Pancreas (tissue), 10 donors: ENCODE results near the gene FXYD2. TPM values are rescaled to one million over a fixed set of nuclear protein-coding genes. Genes with fewer than 3 reads are reported as not detected.
A peak's percentile ranks its signal among the peaks of the same experiment; 100 is the strongest.

ENCODE experiments used
- ATAC-seq, 4 donors: fragments of 200-7000 bp; cut with Tn5 transposase; one replicate each; pipeline versions ENCODE4 v1.8.0 to v1.9.1; 2020; ENCODE audit warnings: mild to moderate bottlenecking in 4 of 4, moderate library complexity in 4 of 4
- DNase-seq, 6 donors: peaks; one replicate each; pipeline ENCODE4 v3.0.0-alpha.2; 2020
- FAIRE-seq: peaks from 2 replicates; lab custom pipeline; 2012; peaks lifted over from hg19 to GRCh38; lab: Jason Lieb, UNC
- H3K27ac ChIP-seq, 4 donors: fragments of 200-600 bp; sonication (generic); 1 replicate in 3 of 4; 2 replicates in 1 of 4; pipeline versions ENCODE4 v1.5.0 to v1.8.0; 2020
- H3K27me3 ChIP-seq, 4 donors: fragments of 200-600 bp; one replicate each; pipeline ENCODE4 v1.8.0; 2021
- H3K36me3 ChIP-seq, 3 donors: fragments of 200-600 bp; sonication (generic) in 1 of 3; one replicate each; pipeline versions ENCODE4 v1.5.0 to v1.8.0; 2020 to 2021
- H3K4me1 ChIP-seq, 3 donors: fragments of 200-600 bp; one replicate each; pipeline ENCODE4 v1.8.0; 2021
- H3K4me3 ChIP-seq, 4 donors: fragments of 200-600 bp; sonication (generic) in 2 of 4; one replicate each; pipeline versions ENCODE4 v1.5.0 to v1.8.0; 2020 to 2021
- H3K9me3 ChIP-seq, 4 donors: fragments of 200-600 bp; one replicate each; pipeline ENCODE4 v1.8.0; 2021
- WGBS, 2 donors: extraction: QIAGEN DNeasy Blood & Tissue Kit; methylation state at CpG; one replicate each; pipeline ENCODE4 v1.1.7; 2013; 5-methylcytosine and 5-hydroxymethylcytosine counted together
- intact Hi-C, 3 donors: fragments of 100-400 bp; cut with DNase I; formaldehyde crosslinking; loops; one replicate each; pipeline versions ENCODE4 v1.11.1 to v1.14.2; 2022
- polyA plus RNA-seq, 2 donors: library from polyadenylated mRNA; stranded (reverse); fragments of 200-250 nt; gene quantifications; one replicate each; pipeline ENCODE4 v1.2.3, GENCODE V29; 2013
- total RNA-seq, 6 donors: library from RNA; stranded (reverse); fragmentation: NEBNext Ultra II Directional in 4 of 6; extraction: Animal tissue kit (Norgen Biotek cat#: 25700) in 4 of 6; gene quantifications; one replicate each; pipeline versions ENCODE4 v1.2.1 to v1.2.4, GENCODE V29; 2021 to 2023
- TF ChIP-seq, protein P1 (sequence below), 4 donors: fragments of 200-600 bp; sonication (generic) in 3 of 4; IDR thresholded peaks; one replicate each; pipeline versions ENCODE4 v1.5.0 to v1.8.0; 2021; ENCODE audit warnings: antibody characterized with exemption in 4 of 4
- donor health status: healthy with polysubstance abuse.
- donor health status: DM: no; HTN: no; CAD: no; lungs with moderate emphysema.
- donor health status: DM: no; HTN: no; CAD: no.
- donor health status: control.
- donor health status: control.
- donor health status: Bipolar disorder and iron deficiency.
- donor health status: DM: yes; HTN: yes; CAD: no.
- donor health status: DM: no; HTN: no; CAD: no.
- donor health status: DM: no; HTN: no; CAD: no.
- donor health status: DM: yes; HTN: yes; CAD: no.

FXYD2 gene
- total and polyA plus RNA-seq, 8 donors, result 220 to 2,509 (median 342) TPM

DNA sequence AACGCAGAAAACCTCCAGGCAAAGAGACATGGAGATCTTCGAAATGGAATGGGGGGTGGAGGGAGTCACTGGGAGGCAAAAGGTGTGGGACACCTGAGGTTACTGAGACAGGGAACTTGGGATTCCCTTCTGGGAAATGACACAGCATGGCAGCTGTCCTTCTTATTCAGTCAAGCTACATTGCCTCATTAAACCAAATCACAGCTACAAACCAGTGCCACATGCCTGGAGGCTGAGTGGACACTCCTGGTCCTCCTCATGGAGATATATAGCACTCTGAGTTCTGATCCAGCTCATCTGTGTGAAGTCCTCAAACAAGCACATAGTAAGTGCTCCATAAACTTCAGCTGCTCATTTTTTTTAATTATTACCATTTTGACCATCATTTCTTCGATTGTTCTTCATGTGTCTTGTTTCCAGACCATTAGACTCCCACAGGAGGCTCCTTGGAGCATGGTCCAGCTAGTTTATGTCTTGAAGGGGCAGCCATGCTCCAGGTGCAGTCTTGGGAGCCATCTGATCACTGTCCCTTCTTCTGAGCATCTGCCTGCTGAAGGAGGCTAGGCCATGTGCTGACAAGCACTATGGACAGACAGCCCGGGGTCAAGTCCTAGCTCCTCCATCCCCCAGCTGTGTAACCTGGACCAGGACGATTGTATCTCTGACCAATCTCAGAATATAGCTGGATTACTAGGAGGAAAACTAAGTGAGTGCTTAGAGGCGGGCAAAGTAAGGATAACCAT is 9.7 kb upstream of the FXYD2 start:
- H3K4me3 ChIP-seq, result peak overlapping the region in 2 of 4 donors; percentile 10 to 15
- 68 to 71% methylated on average over 6 of the region's 6 CpGs for WGBS, 2 donors
- TF ChIP-seq, protein P1, sequence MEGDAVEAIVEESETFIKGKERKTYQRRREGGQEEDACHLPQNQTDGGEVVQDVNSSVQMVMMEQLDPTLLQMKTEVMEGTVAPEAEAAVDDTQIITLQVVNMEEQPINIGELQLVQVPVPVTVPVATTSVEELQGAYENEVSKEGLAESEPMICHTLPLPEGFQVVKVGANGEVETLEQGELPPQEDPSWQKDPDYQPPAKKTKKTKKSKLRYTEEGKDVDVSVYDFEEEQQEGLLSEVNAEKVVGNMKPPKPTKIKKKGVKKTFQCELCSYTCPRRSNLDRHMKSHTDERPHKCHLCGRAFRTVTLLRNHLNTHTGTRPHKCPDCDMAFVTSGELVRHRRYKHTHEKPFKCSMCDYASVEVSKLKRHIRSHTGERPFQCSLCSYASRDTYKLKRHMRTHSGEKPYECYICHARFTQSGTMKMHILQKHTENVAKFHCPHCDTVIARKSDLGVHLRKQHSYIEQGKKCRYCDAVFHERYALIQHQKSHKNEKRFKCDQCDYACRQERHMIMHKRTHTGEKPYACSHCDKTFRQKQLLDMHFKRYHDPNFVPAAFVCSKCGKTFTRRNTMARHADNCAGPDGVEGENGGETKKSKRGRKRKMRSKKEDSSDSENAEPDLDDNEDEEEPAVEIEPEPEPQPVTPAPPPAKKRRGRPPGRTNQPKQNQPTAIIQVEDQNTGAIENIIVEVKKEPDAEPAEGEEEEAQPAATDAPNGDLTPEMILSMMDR (IDR thresholded peaks at IDR 0.05), result no peak
- H3K27ac ChIP-seq, result peak overlapping the region; percentile 70 to 89 (median 82)
- intact Hi-C loops, result no loop called here
- H3K36me3 ChIP-seq, result no peaks in the 10 kb centered on the region
- no peaks in the 10 kb centered on the region for H3K27me3 ChIP-seq
- peak in 2 of 6 donors; percentile 10 to 11 for DNase-seq
- peak in 1 of 4 donors; percentile 1 for ATAC-seq
- H3K4me1 ChIP-seq, result peaks cover 8 to 19% (median 12%) of the 10 kb centered on the region in 3 donors
- H3K9me3 ChIP-seq, result no peaks in the 10 kb centered on the region
- FAIRE-seq, result no peak

DNA sequence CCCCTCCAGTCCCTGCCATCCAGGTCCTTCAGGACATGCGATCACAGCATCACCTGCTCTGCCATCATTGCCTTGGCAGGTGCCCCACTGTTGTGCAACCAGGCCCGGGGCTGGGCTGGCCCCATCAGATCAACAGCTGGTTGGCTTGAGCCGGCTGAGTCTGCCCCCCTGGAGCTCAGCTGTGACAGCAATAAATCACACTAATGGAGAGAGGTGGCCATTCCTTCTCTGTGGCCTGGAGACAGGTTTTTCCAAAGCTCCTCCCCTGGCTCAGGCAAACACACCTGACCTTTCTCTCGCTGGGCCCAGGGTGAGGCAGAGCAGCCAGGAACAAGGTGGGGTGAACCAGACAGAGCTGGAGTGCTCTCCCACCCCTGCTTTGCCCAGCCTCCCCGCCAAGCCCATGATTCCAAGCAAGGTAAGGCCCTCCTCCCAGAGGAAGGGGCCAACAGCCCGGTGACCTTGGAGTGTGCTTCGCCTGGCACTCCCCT is 8.9 kb upstream of the FXYD2 start:
- 9 to 11% methylated on average over 7 of the region's 7 CpGs for WGBS, 2 donors
- FAIRE-seq, result no peak
- Histone ChIP-seq H3K27me3 (no peaks in the 10 kb centered on the region), H3K27ac (peak overlapping the region; percentile 70 to 89 (median 82)), H3K9me3 (no peaks in the 10 kb centered on the region), H3K4me3 (peak overlapping the region in 1 of 4 donors; percentile 15), H3K4me1 (peaks cover 12 to 25% (median 15%) of the 10 kb centered on the region in 3 donors), H3K36me3 (no peaks in the 10 kb centered on the region)
- peak; percentile 88 to 97 (median 94) for DNase-seq
- intact Hi-C loops, result no loop called here
- TF ChIP-seq, protein P1 (IDR thresholded peaks at IDR 0.05), result no peak
- ATAC-seq, result peak; percentile 85 to 92 (median 90)

DNA sequence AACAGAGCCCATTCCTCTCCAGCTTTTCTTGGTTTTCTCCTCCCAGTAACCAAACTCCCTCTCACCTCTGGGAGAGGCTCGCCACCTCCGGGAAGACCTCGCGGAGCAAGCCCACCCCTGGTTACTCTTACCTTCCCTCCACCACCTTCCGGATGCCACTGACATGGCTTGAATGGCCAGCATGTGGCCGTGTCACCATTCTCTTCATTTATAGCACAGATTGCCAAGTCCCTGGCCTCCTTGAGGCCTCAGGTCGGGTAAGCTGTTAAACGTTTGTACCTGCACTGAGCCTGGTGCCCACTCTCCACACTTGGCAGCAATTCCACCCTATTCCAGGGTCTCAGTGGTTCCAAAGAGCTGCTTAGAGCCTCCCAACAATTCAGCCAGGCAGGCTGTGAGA is 8.0 kb upstream of the FXYD2 start:
- no peaks in the 10 kb centered on the region for H3K9me3 ChIP-seq
- intact Hi-C loops, result no loop called here
- WGBS, 2 donors, result 86 to 88% methylated on average over 8 of the region's 8 CpGs
- H3K36me3 ChIP-seq, result no peaks in the 10 kb centered on the region
- ATAC-seq, result no peak
- peak overlapping the region; percentile 70 to 89 (median 82) for H3K27ac ChIP-seq
- peak in 3 of 6 donors; percentile 12 to 38 (median 28) for DNase-seq
- no peak for FAIRE-seq
- no peak overlapping the region for H3K4me3 ChIP-seq
- no peaks in the 10 kb centered on the region for H3K27me3 ChIP-seq
- H3K4me1 ChIP-seq, result peaks cover 12 to 25% (median 18%) of the 10 kb centered on the region in 3 donors
- TF ChIP-seq, protein P1 (IDR thresholded peaks at IDR 0.05), result no peak

DNA sequence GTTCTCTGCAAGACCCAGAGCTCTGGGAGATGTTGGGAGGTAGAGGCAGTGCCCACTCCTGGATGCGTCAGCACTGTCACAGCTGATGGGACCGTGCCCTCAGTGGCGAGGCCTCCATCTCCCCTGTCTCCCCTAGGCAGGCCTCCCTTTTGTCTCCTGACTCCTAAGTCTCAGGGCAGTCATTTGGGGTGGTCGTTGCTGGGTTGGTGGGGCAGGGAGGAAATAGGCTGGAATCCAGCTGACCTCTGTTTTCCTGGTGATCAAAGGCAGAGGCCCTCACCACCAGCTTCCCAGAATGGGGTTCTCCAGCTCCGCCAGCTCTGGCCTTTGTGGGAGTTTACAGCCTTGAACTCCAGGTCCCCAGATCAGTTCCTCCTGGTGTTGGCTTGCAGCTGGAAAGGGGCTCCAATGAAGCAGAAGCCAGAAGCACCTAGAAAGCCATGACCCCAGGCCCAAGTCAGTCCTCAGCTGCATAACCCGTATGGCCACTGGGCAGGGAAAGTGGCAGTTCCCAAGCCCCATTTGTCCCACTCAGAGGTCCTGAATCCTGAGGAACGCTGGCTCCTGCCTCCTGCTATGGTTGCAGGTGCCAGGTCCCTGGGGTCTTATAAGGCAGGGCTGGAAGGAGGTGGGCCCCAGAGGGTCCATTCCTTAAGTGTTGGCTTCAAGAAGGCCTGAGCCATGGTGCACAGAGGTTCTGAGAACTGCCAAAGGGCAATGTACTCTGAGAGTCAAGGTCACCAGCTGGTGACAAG is 7.3 kb upstream of the FXYD2 start:
- Histone ChIP-seq H3K27ac (peak overlapping the region; percentile 70 to 89 (median 82)), H3K9me3 (no peaks in the 10 kb centered on the region), H3K4me1 (peaks cover 12 to 25% (median 18%) of the 10 kb centered on the region in 3 donors), H3K27me3 (no peaks in the 10 kb centered on the region), H3K36me3 (no peaks in the 10 kb centered on the region), H3K4me3 (no peak overlapping the region)
- ATAC-seq, result no peak
- TF ChIP-seq, protein P1 (IDR thresholded peaks at IDR 0.05), result no peak
- FAIRE-seq, result no peak
- DNase-seq, result peak in 3 of 6 donors; percentile 13 to 41 (median 19)
- intact Hi-C loops, result no loop called here
- 84 to 87% methylated on average over 7 of the region's 7 CpGs for WGBS, 2 donors
